Liver (tissue), 9 donors: Measurements from ENCODE around the gene LRRC4B. TPM values are rescaled to one million over a fixed set of nuclear protein-coding genes. Genes with fewer than 3 reads are reported as not detected.

Source experiments
- DNase-seq: peaks from one replicate; pipeline ENCODE4 v3.0.0-alpha.2; 2017; ENCODE audit warnings: low spot score
- H3K27ac ChIP-seq, 2 donors: one replicate each; pipeline ENCODE4 v1.7.0; 2013; ENCODE audit warnings: inconsistent platforms in 2 of 2, low read length in 2 of 2, control low read depth in 1 of 2, low read depth in 1 of 2, mild to moderate bottlenecking in 1 of 2
- H3K27me3 ChIP-seq, 4 donors: one replicate each; pipeline versions ENCODE4 v1.6.1 to v1.7.0; 2013; ENCODE audit warnings: low read length in 3 of 4, inconsistent platforms in 1 of 4, mild to moderate bottlenecking in 1 of 4, moderate library complexity in 1 of 4; ENCODE audit not compliant: control insufficient read depth in 4 of 4, insufficient read depth in 4 of 4
- H3K36me3 ChIP-seq, 4 donors: one replicate each; pipeline versions ENCODE4 v1.6.1 to v1.7.0; 2013; ENCODE audit warnings: low read length in 3 of 4, mild to moderate bottlenecking in 3 of 4, low read depth in 1 of 4, moderate library complexity in 1 of 4; ENCODE audit not compliant: control insufficient read depth in 4 of 4, insufficient read depth in 3 of 4
- H3K4me1 ChIP-seq, 4 donors: one replicate each; pipeline versions ENCODE4 v1.6.1 to v1.7.0; 2013; ENCODE audit warnings: low read length in 3 of 4, mild to moderate bottlenecking in 3 of 4, moderate library complexity in 1 of 4; ENCODE audit not compliant: control insufficient read depth in 4 of 4, insufficient read depth in 4 of 4
- H3K4me3 ChIP-seq, 3 donors: one replicate each; pipeline versions ENCODE4 v1.6.1 to v1.7.0; 2013; ENCODE audit warnings: low read length in 3 of 3, control low read depth in 1 of 3, low read depth in 1 of 3, mild to moderate bottlenecking in 1 of 3
- H3K9ac ChIP-seq, 2 donors: one replicate each; pipeline ENCODE4 v1.7.0; 2013; ENCODE audit warnings: low read length in 2 of 2, mild to moderate bottlenecking in 2 of 2, moderate library complexity in 2 of 2, control low read depth in 1 of 2, low read depth in 1 of 2
- H3K9me3 ChIP-seq, 4 donors: one replicate each; pipeline versions ENCODE4 v1.6.1 to v1.7.0; 2013; ENCODE audit warnings: low read length in 3 of 4; ENCODE audit not compliant: control insufficient read depth in 4 of 4
- EGR1 ChIP-seq, 2 donors: IDR thresholded peaks; 2 replicates each; pipeline ENCODE4 v1.6.1; 2016 to 2018; ENCODE audit warnings: antibody characterized with exemption in 2 of 2, low read depth in 2 of 2
- FOXA2 ChIP-seq: IDR thresholded peaks from 2 replicates; pipeline ENCODE4 v1.6.1; 2016; ENCODE audit warnings: antibody characterized with exemption
- GABPA ChIP-seq, 2 donors: IDR thresholded peaks in 1 of 2; conservative IDR thresholded peaks in 1 of 2; 2 replicates each; pipeline ENCODE4 v1.6.1; 2016; ENCODE audit warnings: antibody characterized with exemption in 2 of 2, mild to moderate bottlenecking in 1 of 2, moderate library complexity in 1 of 2
- HNF4A ChIP-seq, 2 donors: conservative IDR thresholded peaks; 2 replicates each; pipeline ENCODE4 v1.6.1; 2016; ENCODE audit warnings: antibody characterized with exemption in 2 of 2, mild to moderate bottlenecking in 2 of 2
- HNF4G ChIP-seq: IDR thresholded peaks from 2 replicates; pipeline ENCODE4 v1.6.1; 2016; ENCODE audit warnings: antibody characterized with exemption
- NR2F2 ChIP-seq: IDR thresholded peaks from 2 replicates; pipeline ENCODE4 v1.6.1; 2016; ENCODE audit warnings: antibody characterized with exemption
- RAD21 ChIP-seq, 2 donors: IDR thresholded peaks; 2 replicates each; pipeline ENCODE4 v1.6.1; 2016; ENCODE audit warnings: antibody characterized with exemption in 2 of 2, mild to moderate bottlenecking in 2 of 2
- RXRA ChIP-seq, 2 donors: IDR thresholded peaks; 2 replicates each; pipeline ENCODE4 v1.6.1; 2017 to 2018; ENCODE audit warnings: antibody characterized with exemption in 2 of 2, mild to moderate bottlenecking in 1 of 2
- SP1 ChIP-seq: IDR thresholded peaks from 2 replicates; pipeline ENCODE4 v1.6.1; 2018; ENCODE audit warnings: antibody characterized with exemption, mild to moderate bottlenecking
- TAF1 ChIP-seq: conservative IDR thresholded peaks from 2 replicates; pipeline ENCODE4 v1.6.1; 2016; ENCODE audit warnings: antibody characterized with exemption, mild to moderate bottlenecking
- YY1 ChIP-seq: IDR thresholded peaks from 2 replicates; pipeline ENCODE4 v1.6.1; 2016; ENCODE audit warnings: antibody characterized with exemption, mild to moderate bottlenecking
- WGBS: extraction: QIAGEN DNeasy Blood & Tissue Kit; methylation state at CpG from one replicate; pipeline ENCODE4 v1.1.7; 2013; 5-methylcytosine and 5-hydroxymethylcytosine counted together
- polyA plus RNA-seq, 2 donors: library from polyadenylated mRNA; stranded (reverse) in 1 of 2; unstranded in 1 of 2; fragments of 200-250 nt in 1 of 2; fragments of >200 nt in 1 of 2; fragmentation: Nextera tagmentation in 1 of 2; extraction: Ambion mirVana in 1 of 2; gene quantifications; one replicate each; pipeline versions ENCODE4 v1.2.1 to v1.2.3, GENCODE V29; 2013 to 2015
- total RNA-seq, 2 donors: library from RNA; depleted of rRNA; stranded (reverse); fragments of >200 nt; gene quantifications; one replicate each; pipeline ENCODE4 v1.2.3, GENCODE V29; 2014
- TF ChIP-seq, protein P1 (sequence below): IDR thresholded peaks from 2 replicates; pipeline ENCODE4 v1.6.1; 2016; ENCODE audit warnings: antibody characterized with exemption
- TF ChIP-seq, protein P2 (sequence below): IDR thresholded peaks from 2 replicates; pipeline ENCODE4 v1.6.1; 2016; ENCODE audit warnings: antibody characterized with exemption
- TF ChIP-seq, protein P3 (sequence below): fragments of 150-350 bp; IDR thresholded peaks from 2 replicates; pipeline ENCODE4 v1.5.1; 2017; ENCODE audit warnings: improper control_type of control experiment, low read depth, low read length; ENCODE audit not compliant: missing input control
- TF ChIP-seq, protein P4 (sequence below): IDR thresholded peaks from 2 replicates; pipeline ENCODE4 v1.6.1; 2016; ENCODE audit warnings: antibody characterized with exemption, mild to moderate bottlenecking
- TF ChIP-seq, protein P5 (sequence below): IDR thresholded peaks from 2 replicates; pipeline ENCODE4 v1.6.1; 2016; ENCODE audit warnings: antibody characterized with exemption
- donor health status: healthy.
- donor health status: healthy.
- donor health status: healthy.
- donor health status: healthy.
- donor health status: healthy.

The LRRC4B gene
- total and polyA plus RNA-seq, 4 donors: 0.11 to 1.1 (median 0.79) TPM

DNA sequence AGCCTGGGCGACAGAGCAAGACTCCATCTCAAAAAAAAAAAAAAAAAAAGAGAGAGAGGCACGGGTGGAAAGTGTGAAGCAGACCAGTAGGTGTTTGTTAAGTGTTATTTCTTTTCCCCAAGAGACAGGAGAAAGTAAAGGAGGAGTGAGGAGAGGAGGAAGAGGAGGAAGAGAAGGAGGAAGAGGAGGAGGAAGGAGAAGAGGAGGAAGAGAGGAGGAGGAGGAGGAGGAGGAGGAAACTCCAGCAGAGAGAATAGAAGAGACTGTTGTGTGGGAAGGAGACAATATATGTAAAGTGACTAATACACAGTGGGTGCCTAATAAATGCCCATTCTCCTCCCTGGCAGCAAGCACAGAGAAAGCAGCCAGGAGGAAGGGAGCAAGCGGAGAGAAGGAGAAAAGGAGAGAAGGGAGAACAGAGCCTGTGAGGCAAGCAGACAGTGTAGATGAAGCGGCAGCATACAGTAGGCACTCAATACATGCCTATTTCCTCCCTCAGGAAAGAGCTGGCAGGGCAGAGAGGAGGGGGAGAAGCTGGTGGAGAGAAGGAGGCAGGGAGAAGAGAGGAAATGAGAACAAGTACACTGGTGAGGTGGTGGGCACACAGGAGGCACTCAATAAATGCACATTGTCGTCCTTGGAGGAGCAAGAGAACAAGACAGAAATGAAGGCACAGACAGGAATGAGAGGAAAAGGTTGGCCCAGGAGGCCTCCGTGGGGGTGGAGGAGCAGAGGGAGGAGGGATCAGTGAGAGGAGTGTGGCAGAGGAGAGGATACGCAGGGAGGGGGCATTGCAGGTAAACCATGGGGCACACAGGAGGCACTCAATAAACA is 73.8 kb downstream of the LRRC4B start:
- Histone ChIP-seq H3K4me3 (no peak overlapping the region), H3K27ac (no peak overlapping the region), H3K36me3 (no peaks in the 10 kb centered on the region), H3K27me3 (no peaks in the 10 kb centered on the region), H3K9ac (no peak overlapping the region), H3K9me3 (no peaks in the 10 kb centered on the region), H3K4me1 (no peaks in the 10 kb centered on the region)
- 68% methylated on average over 7 of the region's 7 CpGs for WGBS
- TF ChIP-seq, protein P1, sequence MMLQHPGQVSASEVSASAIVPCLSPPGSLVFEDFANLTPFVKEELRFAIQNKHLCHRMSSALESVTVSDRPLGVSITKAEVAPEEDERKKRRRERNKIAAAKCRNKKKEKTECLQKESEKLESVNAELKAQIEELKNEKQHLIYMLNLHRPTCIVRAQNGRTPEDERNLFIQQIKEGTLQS: no peak
- TF ChIP-seq HNF4A (conservative IDR thresholded peaks at IDR 0.05) (no peak), RXRA (IDR thresholded peaks at IDR 0.05) (no peak), GABPA (IDR thresholded peaks at IDR 0.05 in 1 of 2, conservative IDR thresholded peaks at IDR 0.05 in 1 of 2) (no peak), YY1 (no peak), RAD21 (IDR thresholded peaks at IDR 0.05) (no peak), FOXA2 (no peak), HNF4G (no peak), NR2F2 (no peak), SP1 (no peak), EGR1 (IDR thresholded peaks at IDR 0.05; ENCODE audit: low read depth in 2 of 2) (no peak), TAF1 (no peak)
- TF ChIP-seq, protein P2, sequence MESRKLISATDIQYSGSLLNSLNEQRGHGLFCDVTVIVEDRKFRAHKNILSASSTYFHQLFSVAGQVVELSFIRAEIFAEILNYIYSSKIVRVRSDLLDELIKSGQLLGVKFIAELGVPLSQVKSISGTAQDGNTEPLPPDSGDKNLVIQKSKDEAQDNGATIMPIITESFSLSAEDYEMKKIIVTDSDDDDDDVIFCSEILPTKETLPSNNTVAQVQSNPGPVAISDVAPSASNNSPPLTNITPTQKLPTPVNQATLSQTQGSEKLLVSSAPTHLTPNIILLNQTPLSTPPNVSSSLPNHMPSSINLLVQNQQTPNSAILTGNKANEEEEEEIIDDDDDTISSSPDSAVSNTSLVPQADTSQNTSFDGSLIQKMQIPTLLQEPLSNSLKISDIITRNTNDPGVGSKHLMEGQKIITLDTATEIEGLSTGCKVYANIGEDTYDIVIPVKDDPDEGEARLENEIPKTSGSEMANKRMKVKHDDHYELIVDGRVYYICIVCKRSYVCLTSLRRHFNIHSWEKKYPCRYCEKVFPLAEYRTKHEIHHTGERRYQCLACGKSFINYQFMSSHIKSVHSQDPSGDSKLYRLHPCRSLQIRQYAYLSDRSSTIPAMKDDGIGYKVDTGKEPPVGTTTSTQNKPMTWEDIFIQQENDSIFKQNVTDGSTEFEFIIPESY: no peak
- TF ChIP-seq, protein P3, sequence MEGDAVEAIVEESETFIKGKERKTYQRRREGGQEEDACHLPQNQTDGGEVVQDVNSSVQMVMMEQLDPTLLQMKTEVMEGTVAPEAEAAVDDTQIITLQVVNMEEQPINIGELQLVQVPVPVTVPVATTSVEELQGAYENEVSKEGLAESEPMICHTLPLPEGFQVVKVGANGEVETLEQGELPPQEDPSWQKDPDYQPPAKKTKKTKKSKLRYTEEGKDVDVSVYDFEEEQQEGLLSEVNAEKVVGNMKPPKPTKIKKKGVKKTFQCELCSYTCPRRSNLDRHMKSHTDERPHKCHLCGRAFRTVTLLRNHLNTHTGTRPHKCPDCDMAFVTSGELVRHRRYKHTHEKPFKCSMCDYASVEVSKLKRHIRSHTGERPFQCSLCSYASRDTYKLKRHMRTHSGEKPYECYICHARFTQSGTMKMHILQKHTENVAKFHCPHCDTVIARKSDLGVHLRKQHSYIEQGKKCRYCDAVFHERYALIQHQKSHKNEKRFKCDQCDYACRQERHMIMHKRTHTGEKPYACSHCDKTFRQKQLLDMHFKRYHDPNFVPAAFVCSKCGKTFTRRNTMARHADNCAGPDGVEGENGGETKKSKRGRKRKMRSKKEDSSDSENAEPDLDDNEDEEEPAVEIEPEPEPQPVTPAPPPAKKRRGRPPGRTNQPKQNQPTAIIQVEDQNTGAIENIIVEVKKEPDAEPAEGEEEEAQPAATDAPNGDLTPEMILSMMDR: no peak
- TF ChIP-seq, protein P4, sequence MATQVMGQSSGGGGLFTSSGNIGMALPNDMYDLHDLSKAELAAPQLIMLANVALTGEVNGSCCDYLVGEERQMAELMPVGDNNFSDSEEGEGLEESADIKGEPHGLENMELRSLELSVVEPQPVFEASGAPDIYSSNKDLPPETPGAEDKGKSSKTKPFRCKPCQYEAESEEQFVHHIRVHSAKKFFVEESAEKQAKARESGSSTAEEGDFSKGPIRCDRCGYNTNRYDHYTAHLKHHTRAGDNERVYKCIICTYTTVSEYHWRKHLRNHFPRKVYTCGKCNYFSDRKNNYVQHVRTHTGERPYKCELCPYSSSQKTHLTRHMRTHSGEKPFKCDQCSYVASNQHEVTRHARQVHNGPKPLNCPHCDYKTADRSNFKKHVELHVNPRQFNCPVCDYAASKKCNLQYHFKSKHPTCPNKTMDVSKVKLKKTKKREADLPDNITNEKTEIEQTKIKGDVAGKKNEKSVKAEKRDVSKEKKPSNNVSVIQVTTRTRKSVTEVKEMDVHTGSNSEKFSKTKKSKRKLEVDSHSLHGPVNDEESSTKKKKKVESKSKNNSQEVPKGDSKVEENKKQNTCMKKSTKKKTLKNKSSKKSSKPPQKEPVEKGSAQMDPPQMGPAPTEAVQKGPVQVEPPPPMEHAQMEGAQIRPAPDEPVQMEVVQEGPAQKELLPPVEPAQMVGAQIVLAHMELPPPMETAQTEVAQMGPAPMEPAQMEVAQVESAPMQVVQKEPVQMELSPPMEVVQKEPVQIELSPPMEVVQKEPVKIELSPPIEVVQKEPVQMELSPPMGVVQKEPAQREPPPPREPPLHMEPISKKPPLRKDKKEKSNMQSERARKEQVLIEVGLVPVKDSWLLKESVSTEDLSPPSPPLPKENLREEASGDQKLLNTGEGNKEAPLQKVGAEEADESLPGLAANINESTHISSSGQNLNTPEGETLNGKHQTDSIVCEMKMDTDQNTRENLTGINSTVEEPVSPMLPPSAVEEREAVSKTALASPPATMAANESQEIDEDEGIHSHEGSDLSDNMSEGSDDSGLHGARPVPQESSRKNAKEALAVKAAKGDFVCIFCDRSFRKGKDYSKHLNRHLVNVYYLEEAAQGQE: no peak
- TF ChIP-seq, protein P5, sequence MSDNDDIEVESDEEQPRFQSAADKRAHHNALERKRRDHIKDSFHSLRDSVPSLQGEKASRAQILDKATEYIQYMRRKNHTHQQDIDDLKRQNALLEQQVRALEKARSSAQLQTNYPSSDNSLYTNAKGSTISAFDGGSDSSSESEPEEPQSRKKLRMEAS: no peak
- no peak for DNase-seq
